Measurements from ENCODE around the gene ASGR2. TPM values are rescaled to one million over a fixed set of nuclear protein-coding genes. Genes with fewer than 3 reads are reported as not detected.

Gene ASGR2
- total and polyA plus RNA-seq, 2 of the 13 experiments (the other 11 are each of a cell fraction or from before 2014, with no cell fraction given): 320 to 754 TPM

GRCh38 chr17:7114875-7115614 is 423 bp upstream of the ASGR2 start (continued):
- 0 out of 2 replicates have a peak, but pooled peaks have one; percentile 74 for TF ChIP-seq FOXO4 (CRISPR knock-in tag; conservative IDR thresholded peaks at IDR 0.05)
- no peak; the same call in 1 of the 2 replicates for TF ChIP-seq BRCA1 (CRISPR knock-in tag; IDR thresholded peaks at IDR 0.05)
- TF ChIP-seq GRHL1 (CRISPR knock-in tag; conservative IDR thresholded peaks at IDR 0.05): no peak
- TF ChIP-seq MAZ (IDR thresholded peaks at IDR 0.05; ENCODE audit: borderline replicate concordance, low read depth, low read length): no peak; the same call in 1 of the 2 replicates
- TF ChIP-seq MAZ (CRISPR knock-in tag; IDR thresholded peaks at IDR 0.05; ENCODE audit: low read depth): no peak; the same call in 1 of the 2 replicates
- TF ChIP-seq ZFP91 (CRISPR knock-in tag; IDR thresholded peaks at IDR 0.05; ENCODE audit: borderline replicate concordance): no peak; the same call in 1 of the 2 replicates
- TF ChIP-seq MAFF (IDR thresholded peaks at IDR 0.05; ENCODE audit: low read depth, low read length): no peak
- no peak; the same call in 1 of the 2 replicates for TF ChIP-seq HOMEZ (CRISPR knock-in tag; IDR thresholded peaks at IDR 0.05; ENCODE audit: low read depth)
- TF ChIP-seq ZNF574 (CRISPR knock-in tag; IDR thresholded peaks at IDR 0.05): peak; percentile 55; the same call in 1 of the 2 replicates
- no peak for TF ChIP-seq ZNF572 (CRISPR knock-in tag; IDR thresholded peaks at IDR 0.05)
- peak; percentile 47; the same call in 1 of the 2 replicates for TF ChIP-seq AKNA (CRISPR knock-in tag; IDR thresholded peaks at IDR 0.05; ENCODE audit: borderline replicate concordance)
- TF ChIP-seq ZFP62 (CRISPR knock-in tag; IDR thresholded peaks at IDR 0.05): no peak
- no peak; the same call in 1 of the 2 replicates for TF ChIP-seq HOXD1 (CRISPR knock-in tag; IDR thresholded peaks at IDR 0.05)
